ENCODE results near the gene OR10D3. TPM values are rescaled to one million over a fixed set of nuclear protein-coding genes. Genes with fewer than 3 reads are reported as not detected.
"Not testable (repeated sequence)": the region's sequence is repeated elsewhere in the genome, so short reads cannot be mapped to it uniquely, and the experiment has no call there.

OR10D3 gene
- total RNA-seq, 6 experiments from 2014 or later: not detected

- Mint-ChIP-seq H3K27ac (no peak overlapping the region), H3K36me3 (ENCODE audit: low read depth) (no peaks in the 10 kb centered on the region), H3K4me3 (no peak overlapping the region), H3K4me1 (ENCODE audit: low read depth) (no peaks in the 10 kb centered on the region), H3K9me3 (peaks cover 35% of the 10 kb centered on the region; the same call in 1 of the 2 replicates), H3K27me3 (ENCODE audit: insufficient read depth) (no peaks in the 10 kb centered on the region)
- DNase-seq: no peak
- no peak for TF ChIP-seq CTCF (IDR thresholded peaks at IDR 0.05)
These were observed 27.3 kb downstream of the OR10D3 start for GRCh38 chr11:124210421-124210820.

- Mint-ChIP-seq H3K27ac (no peak overlapping the region), H3K36me3 (ENCODE audit: low read depth) (no peaks in the 10 kb centered on the region), H3K4me1 (ENCODE audit: low read depth) (no peaks in the 10 kb centered on the region), H3K27me3 (ENCODE audit: insufficient read depth) (no peaks in the 10 kb centered on the region), H3K9me3 (peaks cover 28% of the 10 kb centered on the region; the same call in 1 of the 2 replicates), H3K4me3 (no peak overlapping the region)
- no peak for TF ChIP-seq CTCF (IDR thresholded peaks at IDR 0.05)
- DNase-seq: no peak
These were observed 28.2 kb downstream of the OR10D3 start for GRCh38 chr11:124211321-124211720.

- no peaks in the 10 kb centered on the region for H3K27me3 Mint-ChIP-seq (ENCODE audit: insufficient read depth)
- H3K4me1 Mint-ChIP-seq (ENCODE audit: low read depth): no peaks in the 10 kb centered on the region
- H3K9me3 Mint-ChIP-seq: peaks cover 17% of the 10 kb centered on the region; the same call in 1 of the 2 replicates
- no peak overlapping the region for H3K4me3 Mint-ChIP-seq
- H3K36me3 Mint-ChIP-seq (ENCODE audit: low read depth): no peaks in the 10 kb centered on the region
- no peak for TF ChIP-seq CTCF (IDR thresholded peaks at IDR 0.05)
- no peak overlapping the region for H3K27ac Mint-ChIP-seq
- DNase-seq: no peak
These were observed 30.9 kb downstream of the OR10D3 start for GRCh38 chr11:124214027-124214426.

- H3K4me1 Mint-ChIP-seq (ENCODE audit: low read depth): no peaks in the 10 kb centered on the region
These were observed 36.0 kb downstream of the OR10D3 start for GRCh38 chr11:124219126-124219525.

GRCh38 chr11:124222407-124222806, 39.3 kb downstream of the OR10D3 start:
- H3K4me1 Mint-ChIP-seq (ENCODE audit: low read depth): no peaks in the 10 kb centered on the region
- no peak overlapping the region for H3K4me3 Mint-ChIP-seq
- TF ChIP-seq CTCF (IDR thresholded peaks at IDR 0.05): no peak
- no peak overlapping the region for H3K27ac Mint-ChIP-seq
- no peaks in the 10 kb centered on the region; the same call in 1 of the 2 replicates for H3K27me3 Mint-ChIP-seq (ENCODE audit: insufficient read depth)
- DNase-seq: no peak
- H3K9me3 Mint-ChIP-seq: peaks cover 34% of the 10 kb centered on the region
- 0 out of 2 replicates have a peak, but pooled peaks cover 6% of the 10 kb centered on the region for H3K36me3 Mint-ChIP-seq (ENCODE audit: low read depth)

More at GRCh38 chr11:124219126-124219525, 36.0 kb downstream of the OR10D3 start:
- H3K36me3 Mint-ChIP-seq (ENCODE audit: low read depth): no peaks in the 10 kb centered on the region
- no peak overlapping the region for H3K27ac Mint-ChIP-seq
- no peak for TF ChIP-seq CTCF (IDR thresholded peaks at IDR 0.05)
- DNase-seq: no peak
- H3K27me3 Mint-ChIP-seq (ENCODE audit: insufficient read depth): no peaks in the 10 kb centered on the region
- H3K4me3 Mint-ChIP-seq: no peak overlapping the region
- peaks cover 26% of the 10 kb centered on the region for H3K9me3 Mint-ChIP-seq

- DNase-seq; H3K4me3 Mint-ChIP-seq; H3K27me3 Mint-ChIP-seq (ENCODE audit: insufficient read depth); H3K27ac Mint-ChIP-seq; H3K4me1 Mint-ChIP-seq (ENCODE audit: low read depth); H3K36me3 Mint-ChIP-seq (ENCODE audit: low read depth): not testable (repeated sequence)
- peaks cover 41% of the 10 kb centered on the region for H3K9me3 Mint-ChIP-seq
These were observed 41.7 kb downstream of the OR10D3 start for GRCh38 chr11:124224618-124225423.
